ENCODE results near the gene PLIN1.
"Not testable (repeated sequence)": the region's sequence is repeated elsewhere in the genome, so short reads cannot be mapped to it uniquely, and the experiment has no call there.

The PLIN1 gene
- 0 to 0.76 (median 0.14) reads per million in 4 donors for total RNA-seq

DNA sequence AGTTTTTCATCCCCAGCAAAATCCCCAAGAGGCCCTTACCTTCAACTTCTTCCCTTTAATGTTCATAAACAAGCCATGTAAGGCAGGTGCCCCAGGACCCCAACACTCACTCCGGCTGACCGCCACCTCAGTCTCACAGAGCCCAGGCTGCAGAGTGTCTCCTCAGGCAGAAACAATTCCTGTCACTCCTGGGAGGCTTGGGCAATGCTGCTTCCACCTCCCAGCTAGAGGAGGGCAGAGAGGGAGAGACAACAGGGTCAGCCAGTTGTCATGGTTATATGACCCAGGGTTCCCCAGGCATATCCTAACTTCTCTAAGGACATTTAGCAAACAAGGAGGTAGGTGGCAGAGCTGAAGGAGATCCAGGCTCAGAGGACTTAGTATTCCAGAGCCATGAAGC is at the start of gene PLIN1:
Gene PLIN1 (minus strand): TSS at position 156 of the 400 bp plus-strand sequence. CDS start 1,878 bp downstream, outside the sequence.
- no peak for DNase-seq

GRCh38 chr15:89728254-89728653 is 49.1 kb upstream of the PLIN1 start:
- no peak for DNase-seq

DNA sequence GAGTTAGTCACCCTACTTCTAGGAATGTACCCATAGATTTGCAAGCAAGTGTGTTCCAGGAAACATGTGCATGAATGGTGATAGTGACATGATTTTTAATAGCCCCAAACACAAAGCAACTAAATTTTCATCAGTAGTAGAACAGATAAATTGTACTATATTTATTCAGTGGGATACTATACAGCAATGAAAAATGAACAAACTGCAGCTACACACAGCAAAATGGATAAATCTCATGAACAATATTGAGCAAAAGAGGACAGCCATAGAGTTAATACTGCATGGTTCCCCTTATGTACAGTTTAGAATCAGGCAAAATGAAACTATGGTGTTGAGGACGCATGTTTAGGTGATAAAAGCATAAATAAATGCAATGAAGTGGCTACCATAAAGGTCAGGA is 45.9 kb upstream of the PLIN1 start:
- DNase-seq, result no peak

- no peak for DNase-seq
Measured at GRCh38 chr15:89724621-89725020, 45.5 kb upstream of the PLIN1 start.

GRCh38 chr15:89723031-89723430 is 43.9 kb upstream of the PLIN1 start:
- DNase-seq, result no peak

DNA sequence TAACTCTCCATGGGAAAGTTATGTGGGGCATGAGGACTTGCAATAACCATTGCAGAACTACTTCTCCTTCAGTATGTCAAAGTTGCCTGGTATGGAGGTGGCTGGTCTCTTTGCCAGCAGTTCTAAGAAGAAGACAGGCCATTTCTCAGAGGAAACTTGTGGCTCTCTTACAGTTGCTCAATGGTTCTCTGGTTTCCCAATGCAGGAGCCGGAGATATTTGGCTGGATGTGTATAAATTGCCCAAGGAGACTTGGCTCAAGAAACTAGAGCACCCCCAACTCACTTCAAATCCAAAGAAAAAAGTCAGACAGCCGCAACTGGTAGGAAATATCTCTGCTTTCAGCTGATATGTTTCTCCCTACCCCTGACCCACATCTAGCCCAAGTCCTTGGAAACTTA is 35.6 kb upstream of the PLIN1 start:
- DNase-seq, result no peak

GRCh38 chr15:89707577-89707976 is 28.4 kb upstream of the PLIN1 start:
- no peak for DNase-seq

GRCh38 chr15:89704411-89704810 is 25.2 kb upstream of the PLIN1 start:
- no peak for DNase-seq

DNA sequence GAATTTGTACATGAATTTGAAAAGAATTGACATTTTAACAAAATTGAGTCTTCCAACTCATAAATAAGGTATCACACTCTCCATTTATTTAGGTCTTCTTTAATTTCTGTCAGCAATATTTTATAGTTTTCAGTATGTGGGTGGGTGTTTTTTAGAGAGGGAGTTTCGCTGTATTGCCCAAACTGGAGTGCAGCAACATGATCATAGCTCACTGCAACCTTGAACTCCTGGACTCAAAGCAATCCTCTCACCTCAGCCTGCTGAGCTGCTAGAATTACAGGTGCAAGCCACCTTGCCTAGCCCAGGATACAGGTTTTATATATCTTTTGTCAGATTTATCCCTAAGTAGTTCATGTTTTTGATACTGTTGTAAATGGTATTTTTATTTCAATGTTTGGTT is 16.0 kb upstream of the PLIN1 start:
- no peak for DNase-seq

- no peak for DNase-seq
Measured at GRCh38 chr15:89693696-89694095, 14.5 kb upstream of the PLIN1 start.

DNA sequence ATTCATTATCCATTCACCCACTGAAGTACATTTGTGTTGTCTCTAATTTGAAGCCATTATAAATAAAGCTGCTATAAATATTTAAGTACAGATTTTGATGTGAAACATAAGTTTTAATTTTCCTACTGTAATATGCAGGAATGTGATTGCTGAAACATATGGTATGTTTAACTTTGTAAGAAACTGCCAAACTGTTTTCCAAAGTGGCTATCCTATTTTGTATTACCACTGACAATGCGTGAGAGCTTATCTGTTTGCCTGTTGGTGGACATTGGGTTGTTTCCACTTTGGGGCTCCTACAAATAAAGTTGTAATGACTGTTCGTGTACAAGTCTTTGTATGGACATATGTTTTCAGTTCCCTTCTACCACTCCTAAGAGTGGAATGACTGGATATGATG is 13.9 kb upstream of the PLIN1 start:
- no peak for DNase-seq

GRCh38 chr15:89690276-89691218 is 11.4 kb upstream of the PLIN1 start, which contains the start of the genes PEX11A and WDR93:
TSS of gene PEX11A (minus strand) at chr15:89690754. CDS start at chr15:89690632, 122 bp downstream.
TSS of gene WDR93 (plus strand) at chr15:89690811. CDS start at chr15:89701747, 10,936 bp downstream.
- peak; percentile 55 to 74 (median 66) for DNase-seq

GRCh38 chr15:89689930-89690275 is 10.7 kb upstream of the PLIN1 start:
- not testable (repeated sequence) for DNase-seq

DNA sequence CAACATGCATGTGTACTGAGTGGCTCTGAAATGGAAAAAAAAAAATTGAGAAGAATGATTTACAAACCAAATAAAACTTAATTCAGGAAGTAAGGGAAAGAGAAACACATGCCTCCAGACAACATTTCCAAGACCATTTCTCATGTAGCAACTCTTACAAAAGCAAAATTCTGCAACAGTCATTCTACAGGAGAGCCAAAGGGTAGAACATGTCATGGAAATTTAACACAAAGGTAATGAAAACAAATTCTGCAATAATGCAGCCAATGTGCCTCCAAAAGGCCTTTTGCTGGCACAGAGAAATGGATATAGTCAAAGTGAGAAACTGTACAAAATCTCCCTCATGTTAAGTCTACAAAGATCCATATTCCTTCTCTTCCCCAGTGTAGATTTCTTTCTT is 7.4 kb upstream of the PLIN1 start:
- DNase-seq, result no peak

DNA sequence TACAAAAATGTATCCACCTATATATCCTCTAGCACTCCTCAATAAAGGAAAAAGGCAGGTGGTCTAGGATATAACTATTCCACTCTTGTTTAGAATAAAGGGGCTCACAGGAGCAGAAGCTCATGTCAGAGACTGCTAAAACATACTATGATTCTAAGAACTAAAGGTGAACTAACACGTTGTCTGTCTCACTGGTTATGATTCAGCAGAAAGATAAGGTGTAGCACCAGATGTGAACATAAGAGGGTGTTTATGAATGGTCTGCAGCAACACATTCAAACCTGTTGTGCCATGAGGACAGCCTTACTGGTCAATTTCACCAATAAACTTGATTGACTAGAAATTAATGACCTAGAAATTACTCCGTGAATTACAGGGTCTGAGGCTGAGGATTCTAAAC is 6.8 kb upstream of the PLIN1 start:
- DNase-seq, result no peak

DNA sequence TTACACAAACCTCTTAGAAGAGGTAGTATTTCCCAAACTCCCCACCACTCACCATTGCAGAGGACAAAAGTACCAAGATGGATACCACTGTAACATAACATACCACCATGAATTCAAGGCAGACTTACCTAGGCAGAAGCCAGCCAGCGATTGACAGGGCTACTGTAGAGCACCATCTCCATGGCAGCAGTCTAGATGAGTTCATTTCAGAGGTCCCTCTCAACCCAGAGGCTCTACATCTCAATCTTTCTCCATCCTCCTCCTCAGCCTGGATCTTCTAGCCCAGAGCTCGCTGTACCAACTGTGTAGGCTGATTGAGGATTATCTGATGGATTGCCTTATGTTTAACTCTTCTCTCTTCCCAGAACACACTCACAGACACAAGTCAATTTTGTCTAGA is 2.0 kb upstream of the PLIN1 start:
- no peak for DNase-seq

- no peak for DNase-seq
Measured at GRCh38 chr15:89680282-89680873, 1.2 kb upstream of the PLIN1 start.

DNA sequence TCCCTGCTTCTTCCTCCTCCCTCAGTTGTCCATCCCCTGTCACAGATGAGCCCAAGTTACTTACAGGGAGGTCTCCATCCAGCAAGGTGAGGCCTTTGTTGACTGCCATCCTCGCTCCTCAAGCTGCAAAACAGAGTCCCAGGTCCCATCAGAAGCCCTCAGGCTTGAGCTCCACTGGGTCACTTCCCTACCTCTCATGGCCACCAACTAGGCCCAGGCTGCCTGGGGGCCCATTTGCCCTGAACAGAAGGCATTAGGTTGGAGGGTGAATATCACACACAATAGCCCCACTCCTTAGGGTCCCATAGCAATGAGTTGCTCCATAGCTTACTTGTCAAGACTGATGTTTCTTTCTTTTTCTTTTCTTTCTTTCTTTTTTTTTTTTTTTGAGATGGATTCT is 1.8 kb downstream of the PLIN1 start:
- no peak for DNase-seq

GRCh38 chr15:89675606-89676005 is 3.6 kb downstream of the PLIN1 start:
- DNase-seq, result no peak

- no peak for DNase-seq
Measured at GRCh38 chr15:89674526-89674925, 4.6 kb downstream of the PLIN1 start.

GRCh38 chr15:89673165-89673512 is 6.0 kb downstream of the PLIN1 start:
- DNase-seq, result no peak

GRCh38 chr15:89672221-89673164 is 6.7 kb downstream of the PLIN1 start:
- DNase-seq, result no peak

GRCh38 chr15:89671687-89672086 is 7.5 kb downstream of the PLIN1 start:
- DNase-seq, result no peak
